GM19193 (cell line): ENCODE data around the gene ELL.

Experiments
- POLR2A ChIP-seq: IDR thresholded peaks from 4 replicates; pipeline ENCODE4 v1.6.1; 2011; ENCODE audit not compliant: insufficient read depth, insufficient read length; ENCODE audit errors: extremely low read depth

The ELL gene

DNA sequence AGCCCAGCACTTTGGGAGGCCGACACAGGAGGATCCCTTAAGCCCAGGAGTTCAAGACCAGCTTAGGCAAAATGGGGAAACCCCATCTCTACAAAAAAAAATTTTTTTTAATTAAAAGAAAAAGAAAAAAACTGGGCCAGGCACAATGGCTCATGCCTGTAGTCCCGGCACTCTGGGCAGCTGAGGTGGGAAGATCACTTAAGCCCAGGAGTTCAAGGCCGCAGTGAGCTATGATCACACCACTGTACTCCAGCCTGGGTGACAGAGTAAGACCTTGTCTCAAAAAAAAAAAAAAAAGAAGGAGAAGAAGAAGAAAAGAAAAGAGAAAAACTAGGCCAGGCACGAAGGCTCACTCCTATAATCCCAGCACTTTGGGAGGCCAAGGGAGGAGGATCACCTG, 4.3 kb downstream of the ELL start:
- TF ChIP-seq POLR2A: no peak

GRCh38 chr19:18515959-18516358, 5.9 kb downstream of the ELL start:
- no peak for TF ChIP-seq POLR2A

DNA sequence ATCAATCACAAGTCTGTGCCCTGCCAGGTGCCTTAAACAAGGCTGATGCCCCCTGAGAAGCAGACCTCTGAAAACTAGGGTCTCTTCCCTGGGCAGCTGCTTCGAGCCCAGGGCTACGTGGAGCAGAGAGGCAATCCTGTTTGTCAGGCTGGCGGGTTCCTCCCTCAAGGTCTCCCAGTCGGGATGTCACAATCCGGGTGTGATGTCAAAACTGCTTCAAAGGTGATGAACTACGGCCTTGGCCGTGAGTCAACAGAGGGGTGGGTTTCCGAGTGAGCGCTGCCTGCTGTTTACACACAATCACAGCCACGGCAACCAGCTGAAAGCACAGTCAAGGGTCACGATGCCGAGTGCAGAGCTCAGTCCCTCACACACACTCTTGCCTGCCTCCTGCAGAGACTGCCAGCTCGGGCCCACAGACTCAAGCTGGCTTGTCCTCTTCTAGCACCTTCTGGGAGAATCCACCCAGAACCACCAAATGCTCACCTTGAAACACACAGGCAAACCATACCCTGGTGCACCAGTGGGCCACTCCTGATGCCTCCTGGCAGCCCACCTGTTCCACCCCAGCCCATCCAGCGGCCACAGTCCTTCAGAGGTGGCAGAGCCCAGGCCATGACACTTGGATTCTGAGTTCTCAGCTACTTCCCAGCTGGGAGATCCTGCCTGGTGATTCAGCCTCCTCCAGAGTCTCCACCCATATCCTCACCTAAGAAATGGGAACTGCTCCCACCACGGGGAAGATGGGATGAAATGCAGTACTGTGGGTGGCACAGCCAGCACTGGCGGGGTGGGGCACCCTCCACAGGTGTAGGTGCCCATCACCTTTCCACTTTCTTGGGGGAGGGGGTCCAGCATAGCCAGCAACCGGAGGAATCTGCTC, 6.8 kb downstream of the ELL start:
- no peak for TF ChIP-seq POLR2A

DNA sequence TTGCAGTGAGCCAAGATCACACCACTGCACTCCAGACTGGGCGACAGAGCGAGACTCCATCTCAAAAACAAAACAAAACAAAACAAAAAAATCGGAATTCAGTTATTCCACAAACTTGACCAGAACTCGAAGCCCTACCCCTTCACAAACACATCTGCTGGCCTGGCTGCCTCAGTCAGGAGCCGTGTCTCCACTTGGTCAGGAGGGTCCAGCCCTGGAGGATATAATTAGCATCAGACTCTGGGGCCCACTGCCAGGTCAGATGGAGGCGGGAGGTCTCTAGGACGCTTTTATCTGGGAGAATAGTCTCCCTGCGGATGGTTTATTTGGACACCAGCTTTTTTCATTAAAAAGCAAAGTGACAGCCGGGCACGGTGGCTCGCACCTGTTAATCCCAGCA, 8.0 kb downstream of the ELL start:
- TF ChIP-seq POLR2A: no peak

DNA sequence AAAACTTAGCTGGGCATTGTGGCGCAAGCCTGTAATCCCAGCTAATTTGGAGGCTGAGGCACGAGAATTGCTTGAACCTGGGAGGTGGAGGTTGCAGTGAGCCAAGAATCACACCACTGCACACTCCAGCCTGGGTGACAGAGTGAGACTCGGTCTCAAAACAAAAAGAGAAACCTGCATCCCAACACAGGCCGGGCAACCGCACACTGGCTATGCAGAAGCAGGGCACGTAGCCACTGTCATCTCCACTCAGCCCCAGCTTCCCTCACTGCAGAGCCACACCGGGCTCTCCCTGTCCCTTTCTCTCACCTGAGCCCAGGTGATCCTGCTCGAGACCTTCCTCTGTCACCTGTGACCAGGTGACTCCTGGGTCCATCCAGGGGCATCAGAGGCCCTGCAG, 11.7 kb downstream of the ELL start:
- no peak for TF ChIP-seq POLR2A

- TF ChIP-seq POLR2A: no peak
Observed at GRCh38 chr19:18508585-18508984, 13.3 kb downstream of the ELL start.

DNA sequence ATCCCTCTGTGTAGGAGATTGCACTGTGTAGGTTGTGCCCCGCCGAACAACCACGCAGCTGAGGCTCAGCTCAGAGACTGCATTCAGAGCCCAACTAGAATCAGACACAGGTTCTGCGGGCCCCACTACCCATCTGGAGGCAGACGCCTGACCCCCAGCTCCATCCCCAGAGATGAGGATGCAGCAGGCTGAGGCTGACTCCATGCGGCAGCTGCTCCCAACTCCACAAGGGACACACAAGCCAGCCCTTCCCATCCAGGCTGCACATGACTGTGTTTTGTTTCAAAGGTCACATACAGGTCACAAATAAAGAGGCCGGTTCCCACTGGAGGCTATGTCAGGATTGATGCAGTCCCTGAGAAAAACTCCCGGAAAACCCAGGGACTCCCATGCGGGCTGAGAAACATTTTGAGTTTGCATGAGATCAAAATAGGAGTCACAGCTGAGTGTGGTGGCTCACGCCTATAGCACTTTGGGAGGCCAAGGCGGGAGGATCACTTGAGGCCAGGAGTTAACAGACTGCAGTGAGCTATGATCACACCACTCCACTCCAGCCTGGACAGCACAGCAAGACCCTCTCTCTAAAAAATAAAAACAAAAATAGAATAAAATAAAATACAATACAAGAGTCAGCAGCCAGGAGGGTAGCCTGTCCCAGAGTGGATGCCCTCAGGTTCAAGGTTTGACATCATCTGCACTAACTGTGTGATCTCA, 14.0 kb downstream of the ELL start:
- no peak for TF ChIP-seq POLR2A

- TF ChIP-seq POLR2A: no peak
Observed at GRCh38 chr19:18507021-18507726, 14.7 kb downstream of the ELL start.

DNA sequence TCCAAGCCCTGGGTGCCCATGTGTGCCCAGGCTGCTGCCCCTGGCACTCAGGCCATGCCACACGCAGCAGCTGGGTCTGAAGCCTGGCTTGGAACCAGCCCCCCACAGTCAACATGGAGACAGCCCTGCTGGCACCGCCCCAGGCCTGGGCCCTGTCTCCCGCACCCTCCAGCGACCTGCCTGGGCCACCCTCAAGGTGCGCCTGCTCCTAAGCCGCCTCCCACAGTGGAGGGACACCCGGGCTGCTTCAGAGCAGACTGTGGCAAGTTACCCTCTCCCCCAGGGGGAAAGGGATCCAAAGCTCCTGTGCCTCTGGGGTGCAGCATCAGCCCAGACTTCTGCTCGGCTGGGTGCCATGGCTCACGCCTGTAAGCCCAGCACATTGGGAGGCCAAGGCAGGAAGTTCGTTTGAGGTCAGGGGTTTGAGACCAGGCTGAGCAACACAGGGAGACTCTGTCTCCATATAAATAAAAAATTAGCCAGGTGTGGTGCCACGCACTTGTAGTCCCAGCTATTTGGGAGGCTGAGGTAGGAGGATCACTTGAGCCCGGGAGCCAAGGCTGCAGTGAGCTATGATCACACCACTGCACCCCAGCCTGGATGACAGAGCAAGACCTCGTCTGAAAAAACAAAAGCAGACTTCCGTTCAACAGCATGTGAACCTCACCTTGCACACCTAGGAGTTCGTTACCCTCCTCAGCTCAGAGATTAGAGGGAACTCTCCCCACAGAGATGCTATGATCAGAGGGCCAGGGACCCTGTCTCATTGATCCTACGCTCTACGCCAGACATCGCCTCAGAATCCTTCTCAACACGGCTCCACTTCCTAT, 15.6 kb downstream of the ELL start:
- TF ChIP-seq POLR2A: no peak

GRCh38 chr19:18504886-18505610, 16.8 kb downstream of the ELL start:
- TF ChIP-seq POLR2A: no peak

- no peak for TF ChIP-seq POLR2A
Observed at GRCh38 chr19:18503971-18504885, 17.6 kb downstream of the ELL start.

GRCh38 chr19:18503337-18503970, 18.4 kb downstream of the ELL start:
- no peak for TF ChIP-seq POLR2A
